OCI-LY3 (cell line): ENCODE measurements around the gene PHACTR2.

Experiments used
- H2AFZ ChIP-seq: fragments of 200-600, 300-600 bp; shearing (Covaris generic); 2 replicates; pipeline ENCODE4 v1.6.0; 2014; ENCODE audit warnings: antibody characterized with exemption, low read depth, low read length
- H3K27ac ChIP-seq: fragments of 200-600, 300-600 bp; sonication (generic); 2 replicates; pipeline ENCODE4 v1.5.1; 2014; ENCODE audit warnings: mild to moderate bottlenecking, low read length, moderate library complexity, mixed read lengths
- H3K27me3 ChIP-seq: fragments of 200-600, 300-600 bp; sonication (generic); 2 replicates; pipeline ENCODE4 v1.6.1; 2014; ENCODE audit warnings: low read depth, low read length, mixed read lengths
- H3K36me3 ChIP-seq: fragments of 200-600, 300-600 bp; sonication (generic); replicated peaks from 2 replicates; pipeline ENCODE3; 2014; ENCODE audit warnings: low read depth, low read length, mixed read lengths
- H3K4me1 ChIP-seq: fragments of 300-600, 200-600 bp; sonication (generic); 2 replicates; pipeline ENCODE4 v1.6.1; 2014; ENCODE audit warnings: low read length, mixed read lengths
- H3K4me2 ChIP-seq: fragments of 200-600, 300-600 bp; sonication (generic); 2 replicates; pipeline ENCODE4 v1.6.1; 2014; ENCODE audit warnings: low read length, mixed read lengths
- H3K4me3 ChIP-seq: fragments of 300-600, 200-600 bp; sonication (generic); 2 replicates; pipeline ENCODE4 v1.5.1; 2014; ENCODE audit warnings: antibody characterized with exemption, mild to moderate bottlenecking, low read length, moderate library complexity
- H3K79me2 ChIP-seq: fragments of 300-600, 200-600 bp; shearing (Covaris generic); 2 replicates; pipeline ENCODE4 v1.6.1; 2014; ENCODE audit warnings: mild to moderate bottlenecking, low read length, mixed read lengths
- H3K9ac ChIP-seq: fragments of 300-600, 200-600 bp; shearing (Covaris generic); 2 replicates; pipeline ENCODE4 v1.6.0; 2014; ENCODE audit warnings: mild to moderate bottlenecking, low read length, moderate library complexity
- H3K9me3 ChIP-seq: fragments of 200-600, 300-600 bp; shearing (Covaris generic); 2 replicates; pipeline ENCODE4 v1.6.1; 2014; ENCODE audit warnings: low read length, mixed read lengths; ENCODE audit not compliant: insufficient read depth
- H4K20me1 ChIP-seq: fragments of 200-600, 300-600 bp; sonication (generic); 2 replicates; pipeline ENCODE4 v1.6.1; 2016; ENCODE audit warnings: low read length, mixed read lengths; ENCODE audit not compliant: insufficient read depth
- CTCF ChIP-seq: fragments of 200-600, 300-600 bp; sonication (generic); IDR thresholded peaks from 2 replicates; pipeline ENCODE4 v1.5.1; 2014; ENCODE audit warnings: antibody characterized with exemption, low read length, low read depth
- EZH2phosphoT487 ChIP-seq: fragments of 200-600 bp; shearing (Covaris generic); IDR thresholded peaks from 2 replicates; pipeline ENCODE4 v1.6.1; 2018; ENCODE audit warnings: antibody characterized with exemption, mixed run types, low read depth

PHACTR2 gene

GRCh38 chr6:143839196-143839595, 161.4 kb downstream of the PHACTR2 start:
- H3K4me1 ChIP-seq, result peaks cover 5% of the 10 kb centered on the region
- no peak overlapping the region for H3K4me2 ChIP-seq
- no peaks in the 10 kb centered on the region for H3K9me3 ChIP-seq
- no peak overlapping the region for H3K27ac ChIP-seq
- H3K36me3 ChIP-seq, result no peaks in the 10 kb centered on the region
- H2AFZ ChIP-seq, result no peak overlapping the region
- H3K4me3 ChIP-seq, result no peak overlapping the region
- no peaks in the 10 kb centered on the region for H3K27me3 ChIP-seq
- H3K79me2 ChIP-seq, result peaks cover 11% of the 10 kb centered on the region
- H4K20me1 ChIP-seq, result no peaks in the 10 kb centered on the region
- TF ChIP-seq CTCF, result no peak
- no peak for TF ChIP-seq EZH2phosphoT487
- H3K9ac ChIP-seq, result no peak overlapping the region

- peaks cover 11% of the 10 kb centered on the region for H3K4me1 ChIP-seq
- H4K20me1 ChIP-seq, result no peaks in the 10 kb centered on the region
- TF ChIP-seq EZH2phosphoT487 (no peak), CTCF (no peak)
- H2AFZ ChIP-seq, result no peak overlapping the region
- H3K79me2 ChIP-seq, result peaks cover 26% of the 10 kb centered on the region
- no peak overlapping the region for H3K4me3 ChIP-seq
- H3K9ac ChIP-seq, result no peak overlapping the region
- no peak overlapping the region for H3K27ac ChIP-seq
- peaks cover 10% of the 10 kb centered on the region for H3K36me3 ChIP-seq
- no peaks in the 10 kb centered on the region for H3K27me3 ChIP-seq
- no peak overlapping the region for H3K4me2 ChIP-seq
- no peaks in the 10 kb centered on the region for H3K9me3 ChIP-seq
Observed at GRCh38 chr6:143840595-143841265, 163.0 kb downstream of the PHACTR2 start.

GRCh38 chr6:143842461-143842901, 164.7 kb downstream of the PHACTR2 start:
- Histone ChIP-seq H3K9ac (peak overlapping the region; percentile 92), H3K4me2 (peak overlapping the region; percentile 96), H3K4me3 (peak overlapping the region; percentile 95), H3K4me1 (peaks cover 11% of the 10 kb centered on the region), H4K20me1 (no peaks in the 10 kb centered on the region), H3K27ac (peak overlapping the region; percentile 63), H3K9me3 (no peaks in the 10 kb centered on the region), H3K27me3 (no peaks in the 10 kb centered on the region), H3K36me3 (peaks cover 25% of the 10 kb centered on the region), H3K79me2 (peaks cover 43% of the 10 kb centered on the region), H2AFZ (peak overlapping the region; percentile 97)
- no peak for TF ChIP-seq CTCF
- no peak for TF ChIP-seq EZH2phosphoT487

GRCh38 chr6:143842902-143843676, 165.3 kb downstream of the PHACTR2 start, which contains the start of gene LTV1:
LTV1 (plus strand) TSS chr6:143843338; CDS start chr6:143843478, 140 bp downstream.
- Histone ChIP-seq H3K36me3 (peaks cover 30% of the 10 kb centered on the region), H3K27me3 (no peaks in the 10 kb centered on the region), H3K9ac (peak within 1 kb of the TSS; percentile 92), H3K79me2 (peaks cover 47% of the 10 kb centered on the region), H3K4me1 (peaks cover 11% of the 10 kb centered on the region), H3K4me3 (peak within 1 kb of the TSS; percentile 95), H3K9me3 (no peaks in the 10 kb centered on the region), H4K20me1 (no peaks in the 10 kb centered on the region), H3K27ac (peak within 1 kb of the TSS; percentile 63), H2AFZ (peak within 1 kb of the TSS; percentile 97), H3K4me2 (peak within 1 kb of the TSS; percentile 96)
- TF ChIP-seq EZH2phosphoT487 (no peak), CTCF (no peak)
